HG02885 (cell line): ENCODE results near the gene NDUFS7.
"Not testable (repeated sequence)": the region's sequence is repeated elsewhere in the genome, so short reads cannot be mapped to it uniquely, and the experiment has no call there.

Source experiments
- ATAC-seq: cut with Tn5 transposase; IDR thresholded peaks from one replicate; pipeline ENCODE4 v1.9.1; 2021; ENCODE audit warnings: mild to moderate bottlenecking; ENCODE audit not compliant: unreplicated experiment, poor library complexity

The NDUFS7 gene

DNA sequence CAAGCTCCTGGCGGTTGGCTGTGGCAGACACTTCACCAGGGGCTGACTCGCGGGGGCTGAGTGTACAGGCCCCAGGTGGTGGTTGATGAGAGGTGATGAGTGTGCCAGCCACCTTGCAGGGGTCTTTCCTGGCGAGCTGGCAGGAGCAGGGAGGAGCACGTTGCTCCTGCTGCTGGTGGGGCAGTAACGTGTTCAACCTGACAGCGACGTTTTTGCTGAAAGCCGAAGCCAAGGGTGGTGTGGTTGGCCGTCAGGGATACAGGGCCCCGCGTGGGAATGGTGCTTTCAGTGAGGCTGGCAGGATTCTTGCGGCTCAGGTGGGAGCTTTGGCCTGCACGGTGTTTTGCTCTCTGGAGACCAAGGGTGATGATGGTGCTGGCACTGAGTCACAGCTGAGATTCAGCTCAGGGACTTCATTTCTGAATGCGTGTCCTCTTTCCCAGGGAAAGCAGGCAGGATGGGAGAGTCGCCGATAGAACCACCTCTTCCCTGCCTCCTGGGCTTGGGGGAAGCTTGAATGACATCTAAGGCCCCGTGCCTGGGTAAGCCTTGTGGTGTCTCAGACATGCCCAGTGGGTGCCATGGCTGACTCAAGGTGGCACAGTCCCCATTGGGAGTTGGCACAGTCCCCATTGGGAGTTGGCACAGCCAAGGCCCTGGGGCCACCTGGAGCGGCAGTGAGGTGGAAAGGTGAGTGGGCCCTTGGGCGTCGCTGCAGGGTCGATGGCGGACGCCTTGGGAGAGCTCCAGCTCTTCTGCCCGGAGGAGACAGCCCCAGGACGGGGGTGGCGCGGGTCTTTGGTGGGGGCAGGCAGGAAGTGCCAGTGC, 32.5 kb downstream of the NDUFS7 start:
- no peak for ATAC-seq

GRCh38 chr19:1417145-1417544, 33.4 kb downstream of the NDUFS7 start:
- ATAC-seq = no peak

GRCh38 chr19:1417681-1418495, 34.2 kb downstream of the NDUFS7 start:
- ATAC-seq = no peak

GRCh38 chr19:1418496-1418775, 34.7 kb downstream of the NDUFS7 start:
- ATAC-seq = no peak

DNA sequence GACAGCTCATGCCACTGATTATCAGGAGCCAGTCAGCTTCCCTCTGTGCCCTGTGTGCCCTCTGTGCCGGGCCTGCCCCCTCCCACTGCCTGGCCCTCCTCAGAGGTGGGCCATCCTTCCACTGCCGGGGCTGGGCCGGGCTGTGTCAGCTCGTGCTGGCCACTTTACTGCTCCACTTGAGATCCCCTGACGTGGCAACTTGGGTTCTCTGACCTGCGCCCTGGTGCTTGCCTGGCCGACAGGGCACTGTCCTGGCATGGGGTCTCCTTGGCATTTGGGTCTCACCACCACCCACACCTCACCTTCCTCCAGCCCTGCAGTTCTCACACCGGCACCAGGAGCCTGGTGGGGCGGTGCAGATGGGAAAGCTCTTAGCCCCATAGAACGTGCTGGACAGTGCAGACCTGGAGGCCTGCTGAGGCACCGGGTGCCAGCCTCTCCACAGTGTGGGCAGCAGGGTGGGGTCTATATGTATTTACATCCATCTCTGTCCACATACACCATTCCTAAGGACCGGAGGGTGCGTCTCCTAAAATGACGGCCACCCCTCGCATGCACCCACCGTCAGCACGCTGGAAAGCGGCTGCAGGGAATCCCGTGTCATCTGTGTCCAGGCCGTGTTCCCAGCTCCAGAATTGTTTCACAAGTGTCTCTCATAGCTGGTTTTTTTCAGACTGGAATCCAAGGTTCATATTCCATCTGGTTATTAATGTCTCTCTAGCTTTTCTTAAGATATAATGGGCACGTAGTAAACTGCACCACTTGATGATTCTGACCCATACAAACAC, 35.4 kb downstream of the NDUFS7 start:
- no peak for ATAC-seq

- ATAC-seq = not testable (repeated sequence)
These were observed 36.4 kb downstream of the NDUFS7 start for GRCh38 chr19:1420085-1420484.

- ATAC-seq = no peak
These were observed 36.9 kb downstream of the NDUFS7 start for GRCh38 chr19:1420590-1420989.

- ATAC-seq = no peak
These were observed 37.7 kb downstream of the NDUFS7 start for GRCh38 chr19:1421218-1421957.

DNA sequence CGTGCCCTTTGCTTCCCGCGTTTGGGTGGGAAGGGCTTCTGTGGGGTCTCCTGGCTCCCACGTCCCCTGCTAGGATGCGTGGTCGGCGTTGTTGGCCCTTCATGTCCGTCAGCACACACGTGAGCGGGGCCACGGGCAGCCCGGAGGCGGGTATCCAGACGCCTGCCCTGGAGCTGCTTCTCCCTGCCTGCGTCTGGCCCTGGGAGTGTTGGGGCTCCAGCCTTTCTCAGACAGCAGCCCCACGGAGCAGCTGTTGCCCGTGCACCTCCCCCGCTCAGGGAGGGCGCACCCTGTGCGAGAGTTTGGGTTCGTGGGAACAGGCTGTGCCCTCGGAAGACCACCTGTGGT, 38.2 kb downstream of the NDUFS7 start:
- ATAC-seq = no peak

- no peak for ATAC-seq
These were observed 38.7 kb downstream of the NDUFS7 start for GRCh38 chr19:1422360-1422759.

DNA sequence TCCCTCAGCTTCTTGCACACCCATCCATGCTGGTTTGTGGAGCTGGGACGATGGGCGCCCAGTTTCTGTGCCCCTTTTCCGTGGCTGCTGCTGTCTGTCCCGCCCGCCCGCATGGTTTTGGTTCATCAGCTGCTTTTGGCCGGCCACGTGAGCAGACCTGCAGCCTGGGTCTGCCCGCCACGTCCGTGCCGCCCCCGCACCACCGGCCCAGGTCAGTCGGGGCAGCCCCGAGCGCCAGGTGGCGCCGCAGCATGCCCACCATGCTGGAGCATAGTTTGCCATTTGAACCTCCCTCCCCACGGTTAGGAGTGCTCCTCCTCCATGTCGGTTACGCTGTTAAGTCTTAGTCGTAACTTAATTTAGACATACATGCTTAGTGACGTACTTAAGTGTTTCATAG, 39.2 kb downstream of the NDUFS7 start:
- ATAC-seq = no peak

DNA sequence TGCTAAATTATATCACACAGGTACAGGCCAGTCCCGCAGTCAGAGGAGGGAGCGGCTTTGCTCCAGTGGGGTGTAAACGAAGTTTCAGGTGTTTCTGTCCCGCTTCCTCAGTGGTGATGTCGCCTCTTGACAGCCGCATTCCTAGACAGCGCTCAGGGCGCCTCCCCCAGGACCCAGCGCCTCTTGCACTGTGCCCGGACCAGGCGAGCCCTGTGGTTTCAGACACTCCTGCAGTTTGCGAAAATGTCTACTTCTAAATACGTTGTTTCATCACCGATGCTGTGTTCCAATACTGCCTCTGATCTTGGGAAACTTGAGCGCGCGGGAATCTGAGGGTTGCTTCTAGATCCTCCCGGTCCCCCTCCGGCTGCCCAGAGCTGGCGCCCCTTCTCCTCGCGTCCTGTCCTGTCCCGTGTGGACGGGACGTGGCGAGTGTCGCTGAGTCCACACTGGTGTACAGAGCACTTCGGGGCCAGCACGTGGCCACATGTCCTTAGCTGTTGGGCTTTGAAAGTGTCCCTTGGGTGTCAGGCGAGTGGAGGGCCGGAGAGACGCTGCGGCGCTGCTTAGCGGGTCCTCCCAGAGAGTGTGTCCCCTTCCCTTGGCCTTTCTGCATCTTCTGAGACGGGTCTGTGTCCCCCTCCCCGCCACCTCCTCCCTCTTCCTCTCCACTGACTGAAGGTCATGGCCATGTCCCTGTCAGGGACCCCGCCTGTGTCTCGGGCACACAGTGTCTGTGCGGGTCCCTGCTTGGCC, 39.9 kb downstream of the NDUFS7 start:
- no peak for ATAC-seq

DNA sequence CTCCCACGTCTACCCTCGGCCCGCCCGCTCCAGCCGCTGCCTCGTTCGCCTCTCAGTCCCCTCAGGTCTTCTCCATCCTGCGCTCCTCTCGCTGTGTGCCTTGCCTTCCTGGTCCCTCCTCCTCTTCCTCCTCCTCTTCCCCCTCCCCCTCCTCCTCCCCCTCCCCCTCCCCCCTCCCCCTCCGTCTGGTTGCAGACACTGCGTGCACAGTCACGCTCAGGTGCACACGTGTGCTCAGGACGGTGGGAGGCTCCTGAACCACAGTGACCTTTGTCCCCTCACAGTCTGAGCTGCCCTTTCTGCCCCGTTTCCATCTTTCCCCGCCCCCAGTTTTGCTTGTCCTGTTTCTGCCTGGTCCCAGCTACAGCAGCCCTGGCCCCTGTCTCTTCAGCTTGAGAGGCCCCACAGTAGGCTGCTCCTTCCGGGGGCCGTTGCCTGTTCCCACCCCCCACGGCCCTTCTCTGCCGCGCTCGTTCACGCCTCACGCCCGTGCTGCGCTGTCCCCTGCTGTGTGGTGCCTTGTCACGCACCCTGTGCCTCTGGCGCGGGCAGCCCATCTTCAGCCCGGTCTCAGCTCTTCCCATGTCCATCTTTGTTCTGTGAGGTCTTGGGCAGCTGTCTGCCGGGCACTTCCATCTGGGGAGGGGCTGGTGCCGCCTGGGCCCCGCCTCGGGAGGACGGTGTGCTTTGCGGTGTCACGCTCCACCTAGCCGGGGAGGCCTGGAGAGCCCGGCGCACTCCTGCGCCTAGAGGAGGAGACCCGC, 40.7 kb downstream of the NDUFS7 start:
- ATAC-seq = no peak

DNA sequence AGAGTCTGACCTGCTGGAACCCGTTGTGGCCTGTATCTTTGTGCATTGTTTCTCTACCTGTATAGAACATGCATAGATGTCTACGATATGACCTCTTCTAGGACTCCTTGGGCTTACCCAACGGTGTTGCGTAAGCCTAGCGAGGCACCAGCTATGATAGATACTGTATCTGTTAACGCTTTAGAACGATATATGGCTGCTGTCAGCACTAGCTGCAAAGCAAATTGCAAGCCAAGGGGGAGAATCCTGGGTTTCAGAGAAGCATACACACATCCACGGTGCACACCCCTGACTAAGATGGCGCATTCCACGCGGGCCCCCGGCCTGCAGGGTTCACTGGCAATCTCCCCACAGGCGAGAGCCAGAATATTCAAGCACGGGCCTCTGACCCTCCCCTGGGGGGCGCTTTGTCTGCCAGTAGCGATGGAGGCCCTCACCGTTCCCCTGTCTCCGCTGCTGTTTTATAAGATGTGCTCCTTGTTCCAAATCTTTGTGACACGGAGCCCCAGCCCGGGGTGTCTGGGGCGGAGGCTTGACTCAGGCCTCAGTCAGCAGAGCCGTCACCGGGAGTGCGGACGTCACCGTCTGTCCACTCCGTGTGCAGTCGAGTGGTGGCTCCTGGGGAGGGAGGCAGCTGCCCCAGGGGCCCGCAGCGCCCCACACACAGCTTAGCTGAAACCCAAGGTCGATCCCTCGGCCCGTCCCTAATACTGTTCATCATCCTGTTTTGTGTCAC, 41.6 kb downstream of the NDUFS7 start:
- no peak for ATAC-seq

DNA sequence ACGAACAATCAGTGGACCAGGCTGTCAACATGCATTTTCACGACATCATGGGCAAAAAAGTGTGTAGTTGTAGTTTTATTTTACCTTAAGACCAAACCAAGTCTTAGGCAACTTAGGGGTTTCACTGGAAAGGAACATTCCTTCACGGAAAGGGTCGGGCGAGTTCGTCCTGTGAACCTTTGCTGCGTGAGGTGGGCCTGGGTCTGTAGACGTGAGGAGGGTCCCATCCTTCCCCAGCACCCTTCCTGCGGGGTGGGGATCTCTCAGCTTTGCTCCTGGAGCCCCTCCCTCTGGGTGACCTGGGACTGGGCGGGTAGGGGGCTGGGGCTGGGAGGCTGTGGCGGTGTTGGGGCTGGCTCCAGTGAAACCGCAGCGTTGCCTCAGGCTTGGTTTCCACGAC, 42.2 kb downstream of the NDUFS7 start:
- no peak for ATAC-seq

GRCh38 chr19:1426736-1427135, 43.0 kb downstream of the NDUFS7 start:
- no peak for ATAC-seq

GRCh38 chr19:1427221-1427920, 43.7 kb downstream of the NDUFS7 start:
- no peak for ATAC-seq
